ENCODE measurements around the gene ATP5PB. TPM values are rescaled to one million over a fixed set of nuclear protein-coding genes. Genes with fewer than 3 reads are reported as not detected.

Gene ATP5PB
- total RNA-seq, 1 donor from 2014 or later: 132 TPM

DNA sequence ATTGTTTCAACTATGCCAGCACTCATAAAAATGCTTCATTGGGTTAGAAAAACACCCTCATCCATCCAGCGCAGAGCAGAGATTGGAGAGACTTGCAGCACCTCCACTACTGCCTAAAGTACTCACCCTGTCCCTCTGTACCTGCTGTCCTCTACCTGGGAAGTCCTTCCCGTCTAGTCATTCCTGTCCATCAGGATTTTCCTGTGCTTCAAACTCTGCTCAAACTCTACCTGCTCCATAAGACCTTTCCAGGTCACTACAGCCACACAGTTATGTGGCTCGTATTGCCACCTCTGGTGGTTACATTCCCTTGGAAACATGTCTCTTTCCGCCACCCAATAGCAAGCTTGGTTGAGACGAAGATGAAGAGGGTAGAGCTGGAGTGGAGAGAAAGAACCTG is 28.9 kb upstream of the ATP5PB start:
- Histone ChIP-seq H3K9me3 (no peaks in the 10 kb centered on the region), H3K36me3 (no peaks in the 10 kb centered on the region), H3K4me1 (no peaks in the 10 kb centered on the region), H3K27me3 (no peaks in the 10 kb centered on the region), H3K4me3 (no peak overlapping the region), H3K27ac (no peak overlapping the region)
- TF ChIP-seq, protein P1, sequence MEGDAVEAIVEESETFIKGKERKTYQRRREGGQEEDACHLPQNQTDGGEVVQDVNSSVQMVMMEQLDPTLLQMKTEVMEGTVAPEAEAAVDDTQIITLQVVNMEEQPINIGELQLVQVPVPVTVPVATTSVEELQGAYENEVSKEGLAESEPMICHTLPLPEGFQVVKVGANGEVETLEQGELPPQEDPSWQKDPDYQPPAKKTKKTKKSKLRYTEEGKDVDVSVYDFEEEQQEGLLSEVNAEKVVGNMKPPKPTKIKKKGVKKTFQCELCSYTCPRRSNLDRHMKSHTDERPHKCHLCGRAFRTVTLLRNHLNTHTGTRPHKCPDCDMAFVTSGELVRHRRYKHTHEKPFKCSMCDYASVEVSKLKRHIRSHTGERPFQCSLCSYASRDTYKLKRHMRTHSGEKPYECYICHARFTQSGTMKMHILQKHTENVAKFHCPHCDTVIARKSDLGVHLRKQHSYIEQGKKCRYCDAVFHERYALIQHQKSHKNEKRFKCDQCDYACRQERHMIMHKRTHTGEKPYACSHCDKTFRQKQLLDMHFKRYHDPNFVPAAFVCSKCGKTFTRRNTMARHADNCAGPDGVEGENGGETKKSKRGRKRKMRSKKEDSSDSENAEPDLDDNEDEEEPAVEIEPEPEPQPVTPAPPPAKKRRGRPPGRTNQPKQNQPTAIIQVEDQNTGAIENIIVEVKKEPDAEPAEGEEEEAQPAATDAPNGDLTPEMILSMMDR (IDR thresholded peaks at IDR 0.05): no peak
- intact Hi-C loops (cut with DNase I): no loop called here
- ATAC-seq (no peak), DNase-seq (no peak)

- ATAC-seq: peak; percentile 74
- peak; percentile 77 for DNase-seq
- TF ChIP-seq, protein P1 (IDR thresholded peaks at IDR 0.05): no peak
- H3K4me3 ChIP-seq: no peak overlapping the region
- no peaks in the 10 kb centered on the region for H3K27me3 ChIP-seq
- no peaks in the 10 kb centered on the region for H3K36me3 ChIP-seq
- intact Hi-C loops (cut with DNase I): no loop called here
- H3K4me1 ChIP-seq: no peaks in the 10 kb centered on the region
- no peaks in the 10 kb centered on the region for H3K9me3 ChIP-seq
- H3K27ac ChIP-seq: no peak overlapping the region
These were observed 26.5 kb upstream of the ATP5PB start for GRCh38 chr1:111422546-111423391.

GRCh38 chr1:111424281-111424680 is 25.0 kb upstream of the ATP5PB start:
- Histone ChIP-seq H3K4me3 (no peak overlapping the region), H3K9me3 (no peaks in the 10 kb centered on the region), H3K27ac (no peak overlapping the region), H3K4me1 (no peaks in the 10 kb centered on the region), H3K36me3 (no peaks in the 10 kb centered on the region), H3K27me3 (no peaks in the 10 kb centered on the region)
- DNase-seq (no peak), ATAC-seq (no peak)
- TF ChIP-seq, protein P1 (IDR thresholded peaks at IDR 0.05): no peak
- intact Hi-C loops (cut with DNase I): no loop called here

DNA sequence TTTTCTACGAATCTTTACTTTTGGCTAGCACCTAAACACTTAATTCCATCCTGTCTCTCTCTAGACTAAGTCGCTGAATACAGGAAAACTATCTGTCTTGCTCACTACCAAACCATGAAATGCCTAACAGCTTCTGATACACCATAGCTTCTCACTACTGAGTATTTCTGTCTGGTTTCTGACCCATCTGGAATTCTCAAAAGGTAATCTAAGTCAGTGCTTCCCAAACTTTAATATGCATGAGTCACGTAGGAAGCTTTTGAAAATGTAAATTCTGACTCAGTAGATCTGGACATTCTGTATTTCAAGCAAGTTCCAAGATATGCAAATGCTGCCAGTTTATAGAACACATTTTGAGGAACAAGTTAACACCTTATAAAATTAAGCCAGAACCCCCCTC is 12.5 kb upstream of the ATP5PB start:
- DNase-seq (no peak), ATAC-seq (no peak)
- intact Hi-C loops (cut with DNase I): no loop called here
- TF ChIP-seq, protein P1 (IDR thresholded peaks at IDR 0.05): no peak
- Histone ChIP-seq H3K36me3 (peaks cover 46% of the 10 kb centered on the region), H3K4me1 (no peaks in the 10 kb centered on the region), H3K4me3 (no peak overlapping the region), H3K27ac (no peak overlapping the region), H3K9me3 (no peaks in the 10 kb centered on the region), H3K27me3 (no peaks in the 10 kb centered on the region)

- Histone ChIP-seq H3K4me3 (no peak overlapping the region), H3K27ac (no peak overlapping the region), H3K4me1 (no peaks in the 10 kb centered on the region), H3K36me3 (peaks cover 76% of the 10 kb centered on the region), H3K27me3 (no peaks in the 10 kb centered on the region), H3K9me3 (no peaks in the 10 kb centered on the region)
- TF ChIP-seq, protein P1 (IDR thresholded peaks at IDR 0.05): no peak
- ATAC-seq: no peak
- intact Hi-C loops (cut with DNase I): no loop called here
- DNase-seq: no peak
These were observed 9.6 kb upstream of the ATP5PB start for GRCh38 chr1:111439461-111440351.
